Activated CD8-positive, alpha-beta memory T cell treated with anti-CD3 and anti-CD28 coated beads, Interleukin-2, amount 50 U/mL, for 1 hour (primary cell): ENCODE data around the gene TTC12.

Experiments used
- DNase-seq: peaks from one replicate; pipeline ENCODE4 v3.0.0-alpha.2; 2020; ENCODE audit errors: extremely low read depth

TTC12 gene

DNA sequence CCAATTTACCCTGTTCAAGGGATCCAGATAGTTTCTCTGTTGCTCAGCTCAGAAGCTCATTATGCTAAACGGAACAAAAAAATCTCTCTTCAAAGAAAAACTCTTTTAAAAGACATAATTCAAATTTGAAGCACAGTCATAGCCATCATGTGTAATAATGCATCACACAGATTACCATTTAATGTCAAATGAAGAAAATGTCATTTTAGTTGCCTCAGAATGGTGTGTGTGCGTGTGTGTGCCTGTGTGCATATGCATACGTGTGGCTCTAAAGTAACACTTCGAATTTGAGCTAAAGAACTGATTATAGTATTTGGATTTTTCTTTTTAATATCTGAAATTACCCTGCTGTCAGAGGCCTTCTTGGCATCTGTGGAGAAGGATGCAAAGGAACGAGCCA, 9.9 kb downstream of the TTC12 start:
- no peak for DNase-seq

DNA sequence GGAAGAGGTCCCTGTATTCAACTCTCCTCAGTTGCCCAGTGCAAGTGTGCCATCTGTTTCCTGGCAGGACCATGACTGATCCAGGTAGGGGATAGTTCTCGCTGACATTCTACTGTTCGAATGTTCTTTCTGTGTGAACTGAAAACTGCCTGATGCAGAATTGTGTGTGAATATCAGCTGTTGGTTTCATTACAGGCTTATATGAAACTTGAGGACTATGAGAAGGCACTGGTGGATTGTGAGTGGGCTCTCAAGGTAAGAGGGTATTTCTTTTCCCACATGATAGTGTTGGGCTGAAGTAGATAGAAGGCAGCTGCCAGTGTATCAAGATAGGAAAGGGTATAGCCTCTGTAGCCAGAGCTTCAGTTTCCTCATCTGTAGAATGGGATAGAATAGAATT, 15.3 kb downstream of the TTC12 start:
- no peak for DNase-seq

DNA sequence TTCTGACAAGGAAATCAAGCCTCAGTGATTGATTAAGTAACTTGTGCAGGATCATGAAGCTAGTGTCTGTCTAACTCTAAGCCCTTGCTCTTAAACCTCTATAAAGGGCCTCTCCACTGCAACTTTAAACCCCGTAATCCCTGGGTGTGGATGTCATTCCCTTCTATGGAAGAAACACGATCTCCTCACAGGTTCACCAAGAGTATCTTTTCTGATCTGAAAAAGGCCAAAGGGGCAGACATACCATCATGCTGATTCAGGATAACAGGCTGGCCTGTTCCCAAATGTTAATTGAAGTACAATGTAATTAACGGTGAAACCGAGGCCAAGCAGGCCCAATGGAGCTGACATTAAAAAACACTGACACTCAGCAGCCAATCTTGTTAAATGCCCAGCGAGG, 17.1 kb downstream of the TTC12 start:
- no peak for DNase-seq

DNA sequence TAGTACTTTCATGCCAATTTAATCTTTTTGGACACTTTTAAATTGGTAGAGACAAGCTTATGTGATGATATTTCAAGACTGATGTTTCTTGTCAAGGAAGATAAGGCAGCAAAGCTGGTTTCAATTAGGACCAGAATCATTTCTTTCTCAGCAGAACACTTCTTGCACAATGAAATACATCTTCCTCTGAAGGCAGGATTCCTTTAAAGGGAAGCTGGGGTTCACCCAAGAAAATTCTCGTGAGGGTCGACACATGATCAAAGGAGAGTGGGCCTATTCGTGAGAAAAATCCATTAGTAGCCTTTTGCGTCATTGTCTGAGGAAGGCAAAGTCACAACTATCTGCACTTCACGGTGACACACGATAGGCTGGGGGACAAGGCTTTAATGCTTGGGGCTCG, 17.6 kb downstream of the TTC12 start:
- DNase-seq: no peak

DNA sequence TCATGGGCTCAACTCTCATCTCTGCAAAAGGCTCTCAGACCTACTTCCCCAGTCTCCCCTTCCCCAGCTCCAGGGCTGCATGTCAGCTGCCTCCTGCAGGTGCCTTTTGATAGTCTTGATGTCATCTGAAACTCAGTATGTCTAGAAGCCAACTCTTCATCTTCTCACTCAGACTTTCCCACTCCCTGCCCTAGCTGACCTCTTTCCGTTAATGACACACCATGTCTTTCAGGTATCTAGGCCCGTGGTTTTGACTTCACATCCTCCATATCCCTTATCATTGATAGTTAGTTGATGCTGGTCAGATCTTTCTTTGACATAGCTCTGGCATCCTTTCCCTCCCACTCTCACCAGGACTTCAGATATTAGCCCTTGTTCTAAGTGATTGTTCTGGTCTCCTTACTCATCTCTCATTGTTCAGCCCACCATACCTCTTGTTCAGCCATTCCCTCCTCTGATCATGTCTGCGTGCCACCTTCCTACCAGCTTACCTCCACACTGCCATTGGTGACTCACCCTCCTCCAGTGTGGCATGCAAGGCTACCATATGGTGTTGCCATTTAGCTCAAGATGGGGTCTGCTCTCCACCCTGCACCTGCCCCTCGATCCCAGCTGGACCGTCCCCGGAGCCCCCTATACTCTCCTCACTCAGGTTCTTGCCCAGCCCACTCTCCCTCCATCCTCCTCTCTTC, 18.4 kb downstream of the TTC12 start:
- DNase-seq: no peak

DNA sequence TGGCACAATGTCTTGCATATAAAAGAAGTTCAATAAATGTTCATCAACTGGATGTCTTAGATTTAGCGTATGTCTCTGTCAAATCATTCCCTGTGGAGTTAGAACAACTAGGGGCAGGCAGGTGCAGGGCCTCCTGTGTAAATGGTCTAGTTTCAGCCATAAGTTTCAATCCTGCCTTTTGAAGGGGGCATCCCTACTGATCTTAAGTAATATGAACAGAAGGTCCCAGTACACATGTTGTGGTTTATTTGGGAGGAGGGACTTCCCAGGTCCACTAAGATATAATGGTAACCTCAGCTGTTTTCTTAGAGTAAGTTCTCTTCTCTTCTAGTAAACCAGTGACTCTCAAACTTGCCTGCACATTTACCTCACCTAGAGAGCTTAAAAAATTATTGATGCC, 19.8 kb downstream of the TTC12 start:
- DNase-seq: no peak

DNA sequence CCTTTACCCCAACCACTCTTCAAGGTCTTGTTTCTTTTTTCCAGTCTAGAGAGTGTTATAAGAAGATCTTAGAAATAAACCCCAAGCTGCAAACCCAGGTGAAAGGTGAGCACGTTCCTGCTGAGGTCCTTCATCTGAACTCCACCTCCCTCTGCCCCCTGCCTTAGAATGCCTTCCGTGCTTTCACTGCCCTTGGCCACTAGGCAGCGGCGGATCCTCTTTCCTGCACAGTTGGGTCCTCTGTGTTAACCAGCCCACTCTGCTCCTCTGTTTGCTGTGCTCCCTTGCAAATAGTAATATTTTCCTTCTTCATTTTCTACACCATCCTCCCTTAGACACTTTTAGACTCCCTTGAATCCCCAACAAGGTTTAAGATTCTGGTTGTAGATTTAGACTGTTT, 24.3 kb downstream of the TTC12 start:
- DNase-seq: no peak

DNA sequence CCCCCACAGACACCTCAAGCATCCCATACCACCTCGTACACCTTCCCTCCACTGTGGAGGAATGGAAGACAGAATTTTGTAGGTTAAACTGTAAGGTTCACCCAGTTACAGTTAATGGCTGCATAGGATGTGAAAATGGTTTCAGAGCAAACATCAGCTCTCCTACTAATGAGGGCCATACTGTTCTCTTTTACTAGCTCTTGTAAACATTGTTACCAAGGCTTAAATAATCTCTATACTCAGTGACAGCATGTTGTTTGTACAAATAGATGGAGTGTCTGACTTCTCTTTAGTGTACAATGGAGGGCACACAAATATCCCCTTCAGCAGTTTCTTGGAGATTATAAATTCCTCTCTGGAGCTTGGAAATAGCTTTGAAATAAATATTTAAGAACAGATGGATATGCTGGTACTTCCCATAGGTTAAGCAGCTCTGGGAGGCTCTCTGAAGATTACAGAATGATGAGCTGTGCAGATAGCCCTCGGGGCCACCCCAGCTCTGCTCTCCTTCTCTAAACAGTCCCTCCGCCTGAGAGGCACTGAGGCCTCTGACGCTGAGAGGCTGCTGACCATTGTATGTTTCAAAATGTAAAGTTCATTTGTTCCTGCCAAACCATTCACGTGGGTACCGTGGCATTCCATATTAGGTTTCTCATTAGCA, 25.7 kb downstream of the TTC12 start:
- no peak for DNase-seq

DNA sequence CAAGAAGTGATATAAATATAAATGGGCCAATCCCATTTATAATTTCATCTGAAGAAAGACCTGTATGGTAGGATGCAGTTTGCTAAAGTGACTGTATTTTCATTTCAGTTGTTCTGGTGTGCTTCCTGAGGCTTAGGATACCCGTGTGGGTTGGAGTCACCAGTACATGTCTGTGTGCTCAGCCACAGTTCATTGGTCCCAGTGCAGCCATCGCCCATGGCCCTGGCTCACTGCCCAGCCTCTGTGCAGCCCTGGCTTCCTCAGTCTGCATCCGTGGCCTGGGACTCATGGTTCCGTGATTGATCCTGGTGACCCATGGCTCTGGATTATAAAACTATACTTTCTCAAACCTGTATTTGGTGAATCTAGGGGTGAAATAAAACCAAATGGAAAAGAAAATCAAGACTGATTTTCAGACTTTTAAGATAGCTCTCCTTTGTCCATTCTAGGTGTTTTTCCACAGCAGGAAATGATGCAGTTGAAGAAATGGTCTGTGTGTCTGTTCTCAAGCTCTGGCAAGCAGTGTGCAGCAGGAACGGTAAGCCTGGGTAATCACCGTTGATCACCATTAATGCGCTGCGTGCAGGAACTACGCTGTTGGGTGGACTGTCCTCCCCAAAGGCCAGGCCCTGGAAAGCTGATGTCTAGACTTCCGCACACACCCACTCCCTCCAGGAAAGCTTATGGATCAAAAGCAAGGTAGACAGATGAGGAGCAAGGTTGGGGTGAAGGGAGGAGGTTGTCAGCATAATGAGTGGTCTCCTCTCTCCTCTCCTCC, 27.2 kb downstream of the TTC12 start:
- DNase-seq: no peak

DNA sequence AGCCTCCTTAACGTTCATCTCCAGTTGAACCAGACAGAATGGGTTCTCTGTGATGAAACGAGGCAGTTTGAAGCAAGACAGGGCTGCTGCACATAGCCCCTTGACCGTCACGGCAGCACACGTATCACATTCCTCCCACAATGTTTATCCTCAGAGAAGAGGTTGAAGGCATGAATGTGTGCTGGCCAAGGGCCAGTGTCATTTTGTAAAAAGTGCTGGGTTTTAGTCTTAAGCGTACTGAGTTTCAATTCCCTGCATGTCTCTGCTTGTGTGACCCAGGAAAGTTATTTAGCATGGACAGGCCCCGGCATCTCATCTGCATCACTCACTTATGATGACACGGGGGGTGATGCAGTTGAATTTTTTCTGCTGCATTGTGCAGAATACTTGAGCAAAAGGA, 31.6 kb downstream of the TTC12 start:
- no peak for DNase-seq

DNA sequence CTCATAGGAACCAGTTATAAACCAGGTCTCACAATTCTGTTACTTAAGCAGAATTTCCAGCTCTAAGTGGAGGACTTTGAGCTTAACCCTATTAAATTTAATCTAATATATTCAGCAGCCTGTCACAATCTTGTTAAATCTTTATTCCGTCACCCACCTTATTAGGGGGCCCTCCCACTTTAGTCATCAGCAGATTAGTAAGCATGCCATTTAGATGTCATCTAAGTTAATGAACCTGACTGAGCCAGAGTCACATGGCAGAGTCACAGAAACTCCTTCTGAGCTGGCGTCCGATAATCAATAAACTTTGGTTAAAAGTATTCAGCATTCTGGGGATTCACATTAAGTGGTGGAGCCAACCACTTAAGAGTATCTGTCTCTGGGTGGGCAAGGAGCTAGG, 35.1 kb downstream of the TTC12 start:
- DNase-seq: no peak

DNA sequence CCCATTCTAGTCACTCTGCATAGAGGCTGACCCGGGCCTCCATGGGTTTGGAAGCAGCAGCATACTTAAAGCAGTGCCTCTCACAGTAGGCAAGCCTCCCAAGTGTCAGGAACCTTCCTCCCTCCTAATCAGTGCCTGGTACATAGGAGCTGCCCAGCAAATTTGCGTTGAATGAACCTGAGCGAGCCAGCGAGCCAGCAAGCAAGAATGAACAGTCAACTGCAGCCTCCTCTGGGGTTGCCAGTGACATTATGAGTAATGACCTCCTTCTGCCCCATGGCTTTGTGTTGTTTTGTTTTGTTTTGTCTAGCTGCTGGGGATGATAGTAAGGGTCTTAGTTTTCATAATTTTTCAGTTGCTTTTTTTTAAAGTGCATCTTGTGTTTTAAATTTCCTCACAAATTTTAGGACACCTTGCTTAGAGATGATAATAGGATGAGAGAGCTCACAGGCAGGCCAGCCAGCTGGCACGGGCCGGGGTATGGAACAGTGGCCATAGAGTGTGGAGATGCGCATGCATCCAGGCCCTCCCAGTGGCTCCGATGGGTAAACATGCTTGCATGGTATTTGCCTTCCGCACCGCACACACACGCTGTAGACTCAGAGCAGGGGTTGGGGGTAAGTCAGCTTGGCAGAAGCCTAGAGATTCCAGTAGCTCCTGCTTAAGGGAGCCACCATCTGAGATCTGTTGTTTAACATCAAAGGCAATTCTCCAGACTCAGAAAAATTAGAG, 36.1 kb downstream of the TTC12 start:
- DNase-seq: no peak

DNA sequence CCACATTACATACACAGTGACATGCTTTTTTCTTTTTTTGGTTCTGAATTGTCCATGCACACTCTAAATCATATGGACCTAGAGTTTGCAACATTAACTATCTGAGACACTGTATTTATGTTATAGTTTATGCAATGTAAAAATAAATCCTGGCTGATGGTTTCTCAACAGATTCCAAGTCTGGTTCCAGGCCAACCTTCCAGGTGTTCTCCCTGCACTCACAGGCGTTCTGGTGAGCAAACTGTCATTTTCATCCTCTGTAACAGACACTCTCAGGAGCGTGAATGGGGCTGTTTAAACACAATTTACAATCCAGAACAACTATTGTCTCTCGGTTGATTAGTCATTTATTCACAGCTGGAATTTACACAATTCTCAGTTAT, 36.7 kb downstream of the TTC12 start:
- DNase-seq: no peak

DNA sequence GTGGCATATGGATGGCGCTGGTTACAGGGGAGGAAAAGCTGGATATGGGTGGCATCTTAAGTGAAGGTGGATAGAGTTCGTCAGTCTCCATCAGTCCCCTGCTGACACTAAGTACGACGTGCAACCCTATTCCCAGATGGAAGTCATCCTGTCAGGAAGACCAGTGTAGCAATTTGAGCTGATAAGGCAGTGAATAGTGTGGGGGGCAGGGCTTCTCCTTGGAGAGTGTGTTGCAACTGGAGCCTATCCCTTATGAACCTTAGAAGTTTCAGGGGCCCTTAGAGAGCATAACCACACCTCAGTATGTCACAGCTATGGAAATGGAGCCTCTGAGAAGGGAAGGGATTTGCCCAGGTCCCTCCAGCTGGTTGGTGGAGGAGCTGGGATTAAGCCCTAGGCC, 37.1 kb downstream of the TTC12 start:
- DNase-seq: no peak

DNA sequence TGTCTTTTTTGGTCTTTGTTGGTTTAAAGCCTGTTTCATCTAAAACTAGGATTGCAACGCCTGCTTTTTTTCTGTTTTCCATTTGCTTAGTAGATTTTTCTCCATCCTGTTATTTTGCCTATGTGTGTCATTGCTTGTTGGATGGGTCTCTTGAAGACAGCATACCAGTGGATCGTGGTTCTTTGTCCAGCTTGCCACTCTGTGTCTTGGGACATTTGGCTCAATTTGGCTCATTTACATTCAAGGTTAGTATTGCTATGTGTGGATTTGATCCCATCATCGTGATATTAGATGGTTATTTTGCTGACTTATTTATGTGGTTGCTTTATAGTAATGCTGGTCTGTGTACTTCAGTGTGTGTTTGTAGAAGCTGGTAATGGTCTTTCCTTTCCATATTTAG, 41.8 kb downstream of the TTC12 start:
- no peak for DNase-seq

DNA sequence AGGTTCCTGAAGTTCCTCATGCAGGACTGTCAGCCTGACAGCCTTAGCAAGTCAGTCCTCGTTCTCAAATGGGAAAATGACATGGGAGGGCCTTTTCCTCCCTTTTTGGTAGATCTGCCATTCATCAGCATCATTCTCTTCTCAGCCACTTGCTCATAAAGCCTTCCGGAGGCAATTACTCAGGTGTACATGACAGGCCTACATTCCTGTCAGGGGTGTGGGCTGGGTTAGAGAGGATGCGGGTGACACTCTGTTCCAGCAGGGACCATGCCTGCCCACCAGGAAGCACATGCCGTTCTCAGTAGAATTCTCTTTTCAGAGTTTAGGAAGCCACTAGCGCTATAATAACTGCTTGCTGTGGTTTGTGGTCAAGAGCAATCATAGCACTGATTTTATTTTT, 49.0 kb downstream of the TTC12 start:
- no peak for DNase-seq

DNA sequence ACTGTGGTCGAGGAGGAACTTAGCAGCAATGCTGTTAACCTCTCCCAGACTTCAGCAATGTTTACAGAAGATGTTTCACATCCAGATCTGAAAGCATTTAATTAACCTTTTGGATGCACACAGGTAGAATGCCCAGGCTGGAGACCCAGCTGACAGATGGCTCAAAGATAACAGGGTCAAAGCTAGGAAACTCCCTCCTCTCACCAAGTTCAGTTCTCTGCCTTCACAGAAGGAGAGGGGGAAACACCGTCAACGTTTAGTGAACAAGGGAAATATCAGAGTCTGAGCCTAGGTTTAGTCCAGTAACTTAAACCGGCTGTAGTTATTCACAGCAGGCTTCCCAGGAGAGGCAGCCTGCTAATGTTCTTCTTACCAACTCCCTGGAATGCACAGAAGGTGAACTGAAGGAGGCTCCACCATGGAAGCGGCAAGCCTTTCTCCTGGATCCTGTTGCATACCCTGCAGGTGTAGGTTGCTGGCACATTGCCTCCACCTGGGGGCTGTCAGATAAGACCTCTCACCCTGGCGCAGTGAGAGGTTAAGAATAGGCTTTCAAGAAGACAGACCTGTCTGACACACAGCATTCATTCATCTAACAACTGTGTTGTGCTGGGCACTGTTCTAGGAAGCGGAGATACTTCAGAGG, 49.7 kb downstream of the TTC12 start:
- DNase-seq: no peak

DNA sequence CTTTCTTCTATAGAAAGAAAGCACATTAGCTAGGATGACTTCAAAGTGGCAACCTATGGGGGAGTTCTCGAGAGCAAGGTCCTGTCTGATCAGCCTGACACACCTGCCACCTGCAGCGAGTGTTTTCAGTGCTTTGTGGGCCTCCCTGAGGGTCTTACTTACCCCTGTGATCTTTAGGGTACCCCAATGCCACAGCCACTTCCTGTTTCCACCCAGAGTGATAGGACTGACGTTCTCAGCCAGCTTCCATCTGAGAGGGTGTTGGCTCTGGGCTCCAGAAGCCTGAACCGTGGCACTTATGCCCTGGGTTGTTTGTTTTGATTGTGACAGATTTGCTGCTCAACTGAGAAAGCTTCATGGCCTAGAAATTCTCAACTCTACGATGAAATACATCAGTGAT, 51.5 kb downstream of the TTC12 start:
- DNase-seq: no peak

DNA sequence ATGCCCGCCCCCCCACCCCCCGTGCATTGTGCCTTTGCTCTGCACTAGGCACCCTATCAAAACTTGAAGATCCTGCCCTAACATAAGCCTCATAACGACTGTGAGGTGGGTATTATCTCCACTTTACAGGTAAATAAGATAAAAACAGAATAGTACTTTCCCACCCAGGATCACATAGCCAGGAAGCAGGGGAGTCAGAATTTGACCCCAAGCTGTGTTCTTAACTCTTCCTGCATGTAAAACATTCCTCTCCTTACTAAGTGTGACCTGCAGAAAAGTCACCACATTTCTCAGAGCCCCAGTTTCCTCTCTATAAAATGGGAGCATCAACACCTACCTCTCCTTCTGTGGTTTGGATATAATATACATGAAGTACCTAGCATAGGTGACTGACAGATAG, 55.0 kb downstream of the TTC12 start:
- no peak for DNase-seq

DNA sequence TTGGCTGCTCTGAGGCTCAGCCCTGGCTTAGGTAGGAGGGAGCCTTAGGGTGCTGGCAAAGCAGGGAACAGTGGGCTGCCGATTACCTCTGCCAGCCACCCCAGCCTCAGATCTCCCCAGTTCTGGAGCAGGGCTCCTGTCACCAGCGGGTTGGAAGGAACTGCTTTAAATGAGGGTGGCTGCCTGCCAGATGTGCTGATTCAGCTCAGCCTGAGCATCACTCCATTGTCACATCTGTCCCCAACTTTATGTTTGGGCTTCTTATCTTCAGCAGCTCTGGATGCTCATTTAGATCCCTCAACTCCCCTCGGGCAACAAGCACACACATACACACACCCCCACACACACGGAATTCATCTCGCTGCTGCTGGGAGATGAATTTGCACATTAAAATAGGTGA, 56.3 kb downstream of the TTC12 start:
- DNase-seq: no peak

DNA sequence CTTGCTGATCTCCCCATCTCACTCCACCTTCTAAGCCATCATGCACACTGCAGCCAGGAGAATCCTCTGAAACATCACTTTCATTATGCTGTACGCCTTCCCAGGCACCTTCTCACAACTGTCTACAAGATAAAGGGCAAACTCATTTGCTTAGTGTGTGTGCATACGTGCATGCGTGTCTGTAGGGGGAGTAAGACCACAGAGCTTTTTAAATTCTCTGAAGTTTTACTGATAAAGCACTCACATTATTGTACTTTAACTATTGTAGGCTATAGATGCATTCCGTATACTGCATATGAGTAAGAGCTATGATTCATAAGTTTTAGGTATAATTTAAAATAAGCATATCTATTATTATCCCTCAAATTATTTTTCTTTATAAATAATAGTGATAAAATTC, 57.9 kb downstream of the TTC12 start:
- no peak for DNase-seq

DNA sequence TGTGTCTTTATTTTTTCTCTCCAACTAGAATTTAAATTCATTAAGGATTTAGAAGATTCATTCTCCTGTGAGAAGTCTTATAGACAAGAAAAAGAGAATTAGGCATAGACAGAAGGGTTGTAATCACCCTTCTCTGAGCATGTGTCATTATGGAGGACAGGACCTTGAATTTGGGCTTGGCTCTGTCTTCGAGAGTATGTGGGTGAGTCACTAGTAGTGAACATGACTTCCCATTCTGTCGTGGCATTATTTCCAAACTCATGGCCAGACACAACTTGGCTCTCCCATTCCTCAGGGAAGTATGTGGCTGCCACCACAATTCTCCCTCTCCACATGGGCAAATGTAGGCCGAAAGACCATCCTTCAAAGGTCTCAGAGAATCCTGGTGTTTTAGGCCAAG, 58.9 kb downstream of the TTC12 start:
- DNase-seq: no peak
